Measurements from ENCODE around the gene OSMR. TPM values are rescaled to one million over a fixed set of nuclear protein-coding genes. Genes with fewer than 3 reads are reported as not detected.

The OSMR gene
- total and polyA plus RNA-seq, 2 donors (not counting 3 experiments of a cell fraction or from before 2014, with no cell fraction given), result 6.1 to 19.7 TPM

DNA sequence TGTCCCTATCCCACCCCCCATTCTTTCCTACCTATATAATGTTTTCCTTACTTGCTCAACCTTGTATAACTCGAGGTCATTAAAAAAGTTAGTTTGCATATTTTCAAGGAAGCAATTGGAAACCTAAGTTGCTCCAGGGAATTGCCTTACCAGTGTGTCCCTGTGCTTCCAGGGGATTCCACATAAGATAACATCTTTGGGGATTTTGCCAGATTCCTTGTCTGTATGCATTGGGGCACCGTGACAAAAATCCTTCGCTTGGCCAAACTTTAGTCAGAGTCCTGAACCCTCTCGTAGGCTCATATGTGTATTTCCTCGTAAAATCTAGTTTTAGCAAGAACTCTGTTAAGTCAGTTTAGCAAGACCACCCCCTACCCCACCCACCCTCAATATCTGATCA is 14.7 kb upstream of the OSMR start:
- peaks cover 7% of the 10 kb centered on the region for H3K4me1 ChIP-seq (ENCODE audit: control insufficient read depth, extremely low read depth, insufficient read depth, low read length)
- no peaks in the 10 kb centered on the region for H3K9me3 ChIP-seq (replicated peaks; ENCODE audit: control insufficient read depth, insufficient read depth, low read length)
- DNase-seq (ENCODE audit: low read depth, low spot score) (no peak), FAIRE-seq (no peak)
- BruUV-seq (replicated peaks), result no TSS peak
- H3K4me2 ChIP-seq (ENCODE audit: insufficient read depth, low read length), result no peak overlapping the region
- ChIA-PET CTCF (interaction anchor here (6.4 kb wide), 1 partner anchor 91 kb away, joined by 41 read pairs; no protein-coding TSS in a partner anchor), POLR2A (no interaction called here)
- H3K9ac ChIP-seq (replicated peaks; ENCODE audit: extremely low read depth, insufficient read depth, low read length), result no peak overlapping the region
- no peaks in the 10 kb centered on the region for H3K27me3 ChIP-seq (ENCODE audit: control insufficient read depth in 2 of 2, insufficient read depth in 2 of 2, low read length in 2 of 2)
- TF ChIP-seq, protein P1, sequence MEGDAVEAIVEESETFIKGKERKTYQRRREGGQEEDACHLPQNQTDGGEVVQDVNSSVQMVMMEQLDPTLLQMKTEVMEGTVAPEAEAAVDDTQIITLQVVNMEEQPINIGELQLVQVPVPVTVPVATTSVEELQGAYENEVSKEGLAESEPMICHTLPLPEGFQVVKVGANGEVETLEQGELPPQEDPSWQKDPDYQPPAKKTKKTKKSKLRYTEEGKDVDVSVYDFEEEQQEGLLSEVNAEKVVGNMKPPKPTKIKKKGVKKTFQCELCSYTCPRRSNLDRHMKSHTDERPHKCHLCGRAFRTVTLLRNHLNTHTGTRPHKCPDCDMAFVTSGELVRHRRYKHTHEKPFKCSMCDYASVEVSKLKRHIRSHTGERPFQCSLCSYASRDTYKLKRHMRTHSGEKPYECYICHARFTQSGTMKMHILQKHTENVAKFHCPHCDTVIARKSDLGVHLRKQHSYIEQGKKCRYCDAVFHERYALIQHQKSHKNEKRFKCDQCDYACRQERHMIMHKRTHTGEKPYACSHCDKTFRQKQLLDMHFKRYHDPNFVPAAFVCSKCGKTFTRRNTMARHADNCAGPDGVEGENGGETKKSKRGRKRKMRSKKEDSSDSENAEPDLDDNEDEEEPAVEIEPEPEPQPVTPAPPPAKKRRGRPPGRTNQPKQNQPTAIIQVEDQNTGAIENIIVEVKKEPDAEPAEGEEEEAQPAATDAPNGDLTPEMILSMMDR (IDR thresholded peaks at IDR 0.05; ENCODE audit: extremely low read depth in 1 of 2, insufficient read depth in 1 of 2, low read depth in 1 of 2, low read length in 2 of 2), result no peak
- TF ChIP-seq POLR2A (IDR thresholded peaks at IDR 0.05; ENCODE audit: low read depth, low read length) (no peak), GATA2 (IDR thresholded peaks at IDR 0.05; ENCODE audit: insufficient read depth, insufficient read length, low read depth, low read length) (no peak), FOS (IDR thresholded peaks at IDR 0.05; ENCODE audit: borderline replicate concordance, insufficient read depth, low read length) (no peak), POLR2AphosphoS5 (IDR thresholded peaks at IDR 0.05; ENCODE audit: insufficient read depth, low read depth, low read length) (no peak)
- no peak overlapping the region for H2AFZ ChIP-seq (ENCODE audit: low read depth, low read length)
- H3K79me2 ChIP-seq (ENCODE audit: control insufficient read depth, insufficient read depth, low read length), result no peaks in the 10 kb centered on the region
- dilution Hi-C loops (cut with MboI; ENCODE audit: extremely low pct_ligation_motif_present, low sequenced_read_pairs) (no loop called here), intact Hi-C loops (cut with micrococcal nuclease) (no loop called here)
- no peaks in the 10 kb centered on the region for H3K9me1 ChIP-seq (replicated peaks; ENCODE audit: control insufficient read depth, extremely low read depth, insufficient read depth, low read length)
- H4K20me1 ChIP-seq (replicated peaks; ENCODE audit: control insufficient read depth, extremely low read depth, insufficient read depth, low read length), result no peaks in the 10 kb centered on the region
- H3K4me3 ChIP-seq (replicated peaks in 1 of 3; ENCODE audit: insufficient read depth in 1 of 3, low read depth in 1 of 3, low read length in 3 of 3), result no peak overlapping the region
- no peak overlapping the region for H3K27ac ChIP-seq (ENCODE audit: insufficient read depth, low read depth, low read length)
- H3K36me3 ChIP-seq (ENCODE audit: control insufficient read depth in 2 of 2, extremely low read depth in 1 of 2, insufficient read depth in 2 of 2, low read length in 2 of 2), result no peaks in the 10 kb centered on the region

GRCh38 chr5:38831909-38832308 is 13.9 kb upstream of the OSMR start:
- FAIRE-seq, result no peak
- Histone ChIP-seq H3K4me3 (replicated peaks in 1 of 3; ENCODE audit: insufficient read depth in 1 of 3, low read depth in 1 of 3, low read length in 3 of 3) (no peak overlapping the region), H3K9ac (replicated peaks; ENCODE audit: extremely low read depth, insufficient read depth, low read length) (no peak overlapping the region), H4K20me1 (replicated peaks; ENCODE audit: control insufficient read depth, extremely low read depth, insufficient read depth, low read length) (no peaks in the 10 kb centered on the region), H3K9me1 (replicated peaks; ENCODE audit: control insufficient read depth, extremely low read depth, insufficient read depth, low read length) (no peaks in the 10 kb centered on the region), H3K36me3 (ENCODE audit: control insufficient read depth in 2 of 2, extremely low read depth in 1 of 2, insufficient read depth in 2 of 2, low read length in 2 of 2) (no peaks in the 10 kb centered on the region), H3K27me3 (ENCODE audit: control insufficient read depth in 2 of 2, insufficient read depth in 2 of 2, low read length in 2 of 2) (no peaks in the 10 kb centered on the region), H3K9me3 (replicated peaks; ENCODE audit: control insufficient read depth, insufficient read depth, low read length) (no peaks in the 10 kb centered on the region), H3K4me1 (ENCODE audit: control insufficient read depth, extremely low read depth, insufficient read depth, low read length) (peaks cover 8% of the 10 kb centered on the region), H3K4me2 (ENCODE audit: insufficient read depth, low read length) (no peak overlapping the region), H3K27ac (ENCODE audit: insufficient read depth, low read depth, low read length) (no peak overlapping the region), H2AFZ (ENCODE audit: low read depth, low read length) (no peak overlapping the region), H3K79me2 (ENCODE audit: control insufficient read depth, insufficient read depth, low read length) (no peaks in the 10 kb centered on the region)
- dilution Hi-C loops (cut with MboI; ENCODE audit: extremely low pct_ligation_motif_present, low sequenced_read_pairs), result no loop called here
- ChIA-PET CTCF (interaction anchor here (1.1 to 6.4 kb wide), 5 partner anchors 15 to 390 kb away, joined by 3 to 41 read pairs (median 6); partner anchors contain the start of gene OSMR), POLR2A (no interaction called here)
- intact Hi-C loops (cut with micrococcal nuclease), result loop anchor here (1.0 kb wide), 1 partner anchor 90 kb away; no protein-coding TSS in a partner anchor
- BruUV-seq (replicated peaks), result no TSS peak
- TF ChIP-seq MAX (IDR thresholded peaks at IDR 0.05; ENCODE audit: insufficient read depth, insufficient read length) (no peak), POLR2AphosphoS5 (IDR thresholded peaks at IDR 0.05; ENCODE audit: insufficient read depth, low read depth, low read length) (no peak)
- TF ChIP-seq, protein P1 (IDR thresholded peaks at IDR 0.05; ENCODE audit: extremely low read depth in 1 of 2, insufficient read depth in 1 of 2, low read depth in 1 of 2, low read length in 2 of 2), result peak; percentile 41 to 71
- peak; percentile 43 for DNase-seq (ENCODE audit: low read depth, low spot score)
